Mesendoderm (in vitro differentiated cells): ENCODE measurements around the gene SEMA3E. TPM values are rescaled to one million over a fixed set of nuclear protein-coding genes. Genes with fewer than 3 reads are reported as not detected.

ENCODE experiments used
- DNase-seq: peaks from one replicate; pipeline ENCODE4 v3.0.0; 2013
- H2AK5ac ChIP-seq: 2 replicates; pipeline ENCODE4 v1.6.1; 2013; ENCODE audit warnings: low read length, inconsistent platforms
- H2BK120ac ChIP-seq: 2 replicates; pipeline ENCODE4 v1.6.1; 2013; ENCODE audit warnings: low read depth, mild to moderate bottlenecking, low read length, moderate library complexity, mixed read lengths
- H2BK15ac ChIP-seq: replicated peaks from 2 replicates; pipeline ENCODE4 v1.6.1; 2013; ENCODE audit warnings: low read depth, mild to moderate bottlenecking, moderate library complexity
- H2BK5ac ChIP-seq: 2 replicates; pipeline ENCODE4 v1.6.1; 2013; ENCODE audit warnings: low read length, inconsistent platforms
- H3K18ac ChIP-seq: 2 replicates; pipeline ENCODE4 v1.6.1; 2013; ENCODE audit warnings: mild to moderate bottlenecking, low read length, mixed read lengths
- H3K23ac ChIP-seq: one replicate; pipeline ENCODE4 v1.6.1; 2013; ENCODE audit warnings: low read length
- H3K27ac ChIP-seq: 2 replicates; pipeline ENCODE4 v1.5.1; 2013; ENCODE audit warnings: low read depth, mild to moderate bottlenecking, inconsistent platforms, low read length, moderate library complexity
- H3K27me3 ChIP-seq: 2 replicates; pipeline ENCODE4 v1.6.1; 2013; ENCODE audit warnings: low read length, control low read depth, mild to moderate bottlenecking, inconsistent platforms; ENCODE audit not compliant: insufficient read depth, poor library complexity
- H3K36me3 ChIP-seq: 2 replicates; pipeline ENCODE4 v1.6.1; 2013; ENCODE audit warnings: low read length, inconsistent platforms; ENCODE audit not compliant: control insufficient read depth, insufficient read depth
- H3K4ac ChIP-seq: one replicate; pipeline ENCODE4 v1.6.1; 2013; ENCODE audit warnings: low read depth, mild to moderate bottlenecking, low read length, moderate library complexity
- H3K4me1 ChIP-seq: 2 replicates; pipeline ENCODE4 v1.6.1; 2013; ENCODE audit warnings: low read depth, low read length, inconsistent platforms; ENCODE audit not compliant: control insufficient read depth
- H3K4me2 ChIP-seq: 2 replicates; pipeline ENCODE4 v1.6.1; 2013; ENCODE audit warnings: low read length
- H3K4me3 ChIP-seq: 2 replicates; pipeline ENCODE4 v1.5.1; 2013; ENCODE audit warnings: mild to moderate bottlenecking, low read length
- H3K56ac ChIP-seq: one replicate; pipeline ENCODE4 v1.6.1; 2013; ENCODE audit warnings: low read length
- H3K79me1 ChIP-seq: 2 replicates; pipeline ENCODE4 v1.6.1; 2013; ENCODE audit warnings: low read length, inconsistent platforms
- H3K79me2 ChIP-seq: 2 replicates; pipeline ENCODE4 v1.6.1; 2013; ENCODE audit warnings: mild to moderate bottlenecking, low read length; ENCODE audit not compliant: control insufficient read depth, insufficient read depth
- H3K9ac ChIP-seq: 2 replicates; pipeline ENCODE4 v1.6.1; 2013; ENCODE audit warnings: low read length, inconsistent platforms
- H4K5ac ChIP-seq: one replicate; pipeline ENCODE4 v1.6.1; 2013; ENCODE audit warnings: low read length
- H4K8ac ChIP-seq: one replicate; pipeline ENCODE4 v1.6.1; 2013; ENCODE audit warnings: low read depth, mild to moderate bottlenecking, control low read depth, low read length, moderate library complexity
- WGBS: extraction: QIAGEN DNeasy Blood & Tissue Kit; methylation state at CpG from one replicate; pipeline ENCODE4 v1.1.7; 2013; ENCODE audit warnings: low lambda C conversion rate, missing lambda C conversion rate; ENCODE audit not compliant: insufficient coverage; ENCODE audit errors: extremely low coverage; 5-methylcytosine and 5-hydroxymethylcytosine counted together
- polyA plus RNA-seq, 2 experiments: library from polyadenylated mRNA; stranded (reverse); fragments of 200-250 nt; gene quantifications; one replicate each; pipeline ENCODE4 v1.2.3, GENCODE V29; 2013

The SEMA3E gene
- polyA plus RNA-seq (2013, experiment 1 of 2): 3.0 TPM
- 2.9 TPM for polyA plus RNA-seq (2013, experiment 2 of 2)

GRCh38 chr7:83648464-83649241, at the start of gene SEMA3E:
SEMA3E (minus strand) TSS chr7:83649139.
- Histone ChIP-seq H3K4ac (peak within 1 kb of the TSS; percentile 17), H4K5ac (no peak within 1 kb of the TSS), H3K27ac (peak within 1 kb of the TSS; percentile 29), H3K18ac (peak within 1 kb of the TSS; percentile 8), H3K79me2 (peaks cover 2% of the 10 kb centered on the region), H2AK5ac (no peak within 1 kb of the TSS), H3K27me3 (no peaks in the 10 kb centered on the region), H2BK15ac (no peak within 1 kb of the TSS), H3K4me2 (peak within 1 kb of the TSS; percentile 88), H2BK5ac (peak within 1 kb of the TSS; percentile 84), H3K9ac (peak within 1 kb of the TSS; percentile 72), H4K8ac (no peak within 1 kb of the TSS), H3K79me1 (no peaks in the 10 kb centered on the region), H3K36me3 (no peaks in the 10 kb centered on the region), H3K23ac (no peak within 1 kb of the TSS), H3K4me3 (peak within 1 kb of the TSS; percentile 49), H3K4me1 (no peaks in the 10 kb centered on the region), H2BK120ac (no peak within 1 kb of the TSS), H3K56ac (peak within 1 kb of the TSS; percentile 87)
- peak; percentile 96 for DNase-seq
- WGBS: no CpG with 5 or more reads among the region's 25 CpGs

- no peak overlapping the region for H3K27ac ChIP-seq
- no peaks in the 10 kb centered on the region for H3K27me3 ChIP-seq
- H3K36me3 ChIP-seq: no peaks in the 10 kb centered on the region
- no peaks in the 10 kb centered on the region for H3K79me2 ChIP-seq
- no peak overlapping the region for H2AK5ac ChIP-seq
- no peak overlapping the region for H3K4me3 ChIP-seq
- DNase-seq: no peak
- H4K5ac ChIP-seq: no peak overlapping the region
- H3K56ac ChIP-seq: no peak overlapping the region
- H3K9ac ChIP-seq: no peak overlapping the region
- H3K4me1 ChIP-seq: peaks cover 2% of the 10 kb centered on the region
- no peak overlapping the region for H2BK5ac ChIP-seq
- H3K4me2 ChIP-seq: no peak overlapping the region
- no peak overlapping the region for H4K8ac ChIP-seq
- WGBS: no CpG with 5 or more reads among the region's 5 CpGs
- no peaks in the 10 kb centered on the region for H3K79me1 ChIP-seq
- H2BK15ac ChIP-seq: no peak overlapping the region
- no peak overlapping the region for H3K4ac ChIP-seq
- H3K18ac ChIP-seq: no peak overlapping the region
- H3K23ac ChIP-seq: no peak overlapping the region
- H2BK120ac ChIP-seq: no peak overlapping the region
Measured at GRCh38 chr7:83697804-83698530, 49.0 kb upstream of the SEMA3E start.

GRCh38 chr7:83696101-83696500, 47.2 kb upstream of the SEMA3E start:
- Histone ChIP-seq H2AK5ac (no peak overlapping the region), H4K5ac (no peak overlapping the region), H3K18ac (no peak overlapping the region), H3K27ac (no peak overlapping the region), H3K4me3 (no peak overlapping the region), H3K4me1 (peaks cover 3% of the 10 kb centered on the region), H3K4ac (no peak overlapping the region), H3K36me3 (no peaks in the 10 kb centered on the region), H2BK5ac (no peak overlapping the region), H2BK15ac (no peak overlapping the region), H3K23ac (no peak overlapping the region), H3K27me3 (no peaks in the 10 kb centered on the region), H3K9ac (no peak overlapping the region), H3K56ac (no peak overlapping the region), H3K4me2 (no peak overlapping the region), H3K79me1 (no peaks in the 10 kb centered on the region), H3K79me2 (no peaks in the 10 kb centered on the region), H4K8ac (no peak overlapping the region), H2BK120ac (no peak overlapping the region)
- WGBS: no CpG with 5 or more reads among the region's 2 CpGs
- no peak for DNase-seq

- H2BK5ac ChIP-seq: no peak overlapping the region
- no peaks in the 10 kb centered on the region for H3K79me1 ChIP-seq
- no peak overlapping the region for H3K56ac ChIP-seq
- no peak overlapping the region for H3K18ac ChIP-seq
- H2BK15ac ChIP-seq: peak overlapping the region; percentile 93
- no peak overlapping the region for H3K4me3 ChIP-seq
- H2AK5ac ChIP-seq: no peak overlapping the region
- no peak overlapping the region for H3K4ac ChIP-seq
- WGBS: no CpG with 5 or more reads among the region's 3 CpGs
- H4K8ac ChIP-seq: no peak overlapping the region
- no peaks in the 10 kb centered on the region for H3K36me3 ChIP-seq
- no peak overlapping the region for H2BK120ac ChIP-seq
- no peak for DNase-seq
- no peak overlapping the region for H3K9ac ChIP-seq
- no peak overlapping the region for H4K5ac ChIP-seq
- no peaks in the 10 kb centered on the region for H3K79me2 ChIP-seq
- H3K4me2 ChIP-seq: no peak overlapping the region
- peaks cover 7% of the 10 kb centered on the region for H3K4me1 ChIP-seq
- H3K23ac ChIP-seq: no peak overlapping the region
- H3K27ac ChIP-seq: no peak overlapping the region
- H3K27me3 ChIP-seq: no peaks in the 10 kb centered on the region
Measured at GRCh38 chr7:83695128-83695960, 46.4 kb upstream of the SEMA3E start.

- no peak overlapping the region for H4K8ac ChIP-seq
- no peak overlapping the region for H2BK5ac ChIP-seq
- H3K79me2 ChIP-seq: no peaks in the 10 kb centered on the region
- no peak overlapping the region for H2BK120ac ChIP-seq
- no peaks in the 10 kb centered on the region for H3K36me3 ChIP-seq
- no peak overlapping the region for H3K23ac ChIP-seq
- DNase-seq: no peak
- H3K18ac ChIP-seq: no peak overlapping the region
- no peak overlapping the region for H3K9ac ChIP-seq
- peaks cover 8% of the 10 kb centered on the region for H3K4me1 ChIP-seq
- WGBS: no CpG with 5 or more reads among the region's 1 CpG
- H3K4ac ChIP-seq: no peak overlapping the region
- H2AK5ac ChIP-seq: no peak overlapping the region
- no peaks in the 10 kb centered on the region for H3K79me1 ChIP-seq
- H3K4me3 ChIP-seq: no peak overlapping the region
- H3K4me2 ChIP-seq: no peak overlapping the region
- no peak overlapping the region for H3K56ac ChIP-seq
- H4K5ac ChIP-seq: no peak overlapping the region
- no peak overlapping the region for H2BK15ac ChIP-seq
- no peak overlapping the region for H3K27ac ChIP-seq
- no peaks in the 10 kb centered on the region for H3K27me3 ChIP-seq
Measured at GRCh38 chr7:83693256-83693655, 44.3 kb upstream of the SEMA3E start.
